ENCODE results near the gene DCST1.

DNA sequence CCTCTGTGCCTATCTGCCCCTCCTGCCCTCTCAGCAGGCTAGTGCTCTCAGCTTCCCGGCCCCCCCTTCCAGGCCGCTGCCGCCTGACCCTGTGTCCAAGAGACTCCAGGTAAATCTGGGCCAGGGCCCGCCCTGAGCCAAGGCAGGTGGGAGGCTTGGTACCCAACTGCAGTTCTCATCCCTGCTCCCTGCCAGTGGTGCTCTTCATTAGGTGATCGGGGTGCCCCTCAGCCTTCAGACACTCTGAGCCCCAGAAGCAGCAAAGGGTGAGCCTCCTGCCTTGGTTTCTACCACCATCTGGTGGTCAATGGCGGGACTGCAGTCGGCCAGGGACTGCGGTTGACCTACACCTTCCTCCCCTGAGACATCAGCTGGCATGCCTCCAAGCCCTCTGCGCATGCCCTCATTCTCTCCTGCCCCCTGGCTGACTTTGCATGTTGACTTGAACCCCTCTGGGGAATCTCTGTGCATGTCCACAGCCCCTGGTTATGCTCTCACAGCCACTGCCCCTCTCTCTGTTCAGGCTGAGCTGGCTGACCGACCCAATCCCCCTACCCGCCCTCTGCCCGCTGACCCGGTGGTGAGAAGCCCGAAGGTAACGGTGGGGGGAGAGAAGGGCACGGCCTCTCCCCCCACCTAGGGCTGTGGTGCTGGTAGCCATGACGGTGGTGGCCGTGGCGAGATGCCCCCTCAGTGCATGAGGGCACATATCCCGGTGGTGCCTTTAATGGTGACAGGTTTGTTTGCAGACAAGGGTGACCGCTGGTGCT lies 27.9 kb downstream of the DCST1 start:
- TF ChIP-seq, protein P1, sequence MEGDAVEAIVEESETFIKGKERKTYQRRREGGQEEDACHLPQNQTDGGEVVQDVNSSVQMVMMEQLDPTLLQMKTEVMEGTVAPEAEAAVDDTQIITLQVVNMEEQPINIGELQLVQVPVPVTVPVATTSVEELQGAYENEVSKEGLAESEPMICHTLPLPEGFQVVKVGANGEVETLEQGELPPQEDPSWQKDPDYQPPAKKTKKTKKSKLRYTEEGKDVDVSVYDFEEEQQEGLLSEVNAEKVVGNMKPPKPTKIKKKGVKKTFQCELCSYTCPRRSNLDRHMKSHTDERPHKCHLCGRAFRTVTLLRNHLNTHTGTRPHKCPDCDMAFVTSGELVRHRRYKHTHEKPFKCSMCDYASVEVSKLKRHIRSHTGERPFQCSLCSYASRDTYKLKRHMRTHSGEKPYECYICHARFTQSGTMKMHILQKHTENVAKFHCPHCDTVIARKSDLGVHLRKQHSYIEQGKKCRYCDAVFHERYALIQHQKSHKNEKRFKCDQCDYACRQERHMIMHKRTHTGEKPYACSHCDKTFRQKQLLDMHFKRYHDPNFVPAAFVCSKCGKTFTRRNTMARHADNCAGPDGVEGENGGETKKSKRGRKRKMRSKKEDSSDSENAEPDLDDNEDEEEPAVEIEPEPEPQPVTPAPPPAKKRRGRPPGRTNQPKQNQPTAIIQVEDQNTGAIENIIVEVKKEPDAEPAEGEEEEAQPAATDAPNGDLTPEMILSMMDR (conservative IDR thresholded peaks at IDR 0.05; ENCODE audit: low read depth, low read length), result peak; percentile 99
- TF ChIP-seq EZH2 (IDR thresholded peaks at IDR 0.05; ENCODE audit: low read length, unreplicated experiment), result no peak
- no peak for TF ChIP-seq EZH2phosphoT487 (IDR thresholded peaks at IDR 0.05; ENCODE audit: borderline replicate concordance, low read length)
